Measurements from ENCODE around the gene TRAPPC12. TPM values are rescaled to one million over a fixed set of nuclear protein-coding genes. Genes with fewer than 3 reads are reported as not detected.
A peak's percentile ranks its signal among the peaks of the same experiment; 100 is the strongest.

TRAPPC12 gene
- total and polyA plus RNA-seq, 12 donors: 71.9 to 256 (median 89.6) TPM

GRCh38 chr2:3411103-3411502 lies 31.6 kb downstream of the TRAPPC12 start:
- no peaks in the 10 kb centered on the region for H3K27me3 ChIP-seq
- DNase-seq (no peak), ATAC-seq (no peak)
- H3K27ac ChIP-seq: no peak overlapping the region
- H3K9me3 ChIP-seq: no peaks in the 10 kb centered on the region
- no peak for TF ChIP-seq CTCF (IDR thresholded peaks at IDR 0.05)
- H3K4me3 ChIP-seq: no peak overlapping the region
- H3K4me1 ChIP-seq: peaks cover 0 to 19% (median 10%) of the 10 kb centered on the region in 9 donors
- intact Hi-C loops (cut with DNase I): no loop called here
- peaks cover 0 to 56% (median 6%) of the 10 kb centered on the region in 9 donors for H3K36me3 ChIP-seq
- WGBS, 2 donors: 85 to 92% methylated on average over 3 of the region's 3 CpGs

- Histone ChIP-seq H3K27me3 (no peaks in the 10 kb centered on the region), H3K4me3 (no peak overlapping the region), H3K4me1 (no peaks in the 10 kb centered on the region), H3K36me3 (peaks cover 0 to 60% (median 12%) of the 10 kb centered on the region in 9 donors), H3K27ac (no peak overlapping the region), H3K9me3 (no peaks in the 10 kb centered on the region)
- no peak for TF ChIP-seq CTCF (IDR thresholded peaks at IDR 0.05)
- WGBS, 2 donors: 90 to 95% methylated on average over 4 of the region's 4 CpGs
- no peak for DNase-seq
- ATAC-seq: no peak
- intact Hi-C loops (cut with DNase I): no loop called here
Measured at GRCh38 chr2:3413697-3414096, 34.2 kb downstream of the TRAPPC12 start.

- no peak for TF ChIP-seq CTCF (IDR thresholded peaks at IDR 0.05)
- H3K36me3 ChIP-seq: peaks cover 0 to 63% (median 13%) of the 10 kb centered on the region in 9 donors
- DNase-seq (no peak), ATAC-seq (peak in 1 of 8 donors; percentile 24)
- H3K27ac ChIP-seq: no peak overlapping the region
- WGBS, 2 donors: 83 to 86% methylated on average over 25 of the region's 25 CpGs
- H3K4me1 ChIP-seq: no peaks in the 10 kb centered on the region
- H3K4me3 ChIP-seq: no peak overlapping the region
- no peaks in the 10 kb centered on the region for H3K27me3 ChIP-seq
- intact Hi-C loops (cut with DNase I): no loop called here
- no peaks in the 10 kb centered on the region for H3K9me3 ChIP-seq
Measured at GRCh38 chr2:3414133-3414860, 34.8 kb downstream of the TRAPPC12 start.

- TF ChIP-seq CTCF (IDR thresholded peaks at IDR 0.05): no peak
- ATAC-seq: no peak
- DNase-seq: no peak
- Histone ChIP-seq H3K27me3 (no peaks in the 10 kb centered on the region), H3K4me3 (no peak overlapping the region), H3K27ac (no peak overlapping the region), H3K9me3 (no peaks in the 10 kb centered on the region), H3K36me3 (peaks cover 0 to 88% (median 20%) of the 10 kb centered on the region in 9 donors), H3K4me1 (peaks cover 0 to 13% (median 0%) of the 10 kb centered on the region in 9 donors)
- WGBS, 2 donors: 84 to 89% methylated on average over 11 of the region's 11 CpGs
- intact Hi-C loops (cut with DNase I): no loop called here
Measured at GRCh38 chr2:3418766-3419404, 39.4 kb downstream of the TRAPPC12 start.

Data from heart right ventricle (tissue), 16 donors.